GM19468 (cell line): ENCODE measurements around the gene FOXP1.
A peak's percentile ranks its signal among the peaks of the same experiment; 100 is the strongest.

Source experiments
- ATAC-seq: cut with Tn5 transposase; IDR thresholded peaks from one replicate; pipeline ENCODE4 v1.9.1; 2021; ENCODE audit warnings: mild to moderate bottlenecking, moderate library complexity, moderate number of reproducible peaks; ENCODE audit not compliant: unreplicated experiment; ENCODE audit errors: extremely low read depth

The FOXP1 gene

DNA sequence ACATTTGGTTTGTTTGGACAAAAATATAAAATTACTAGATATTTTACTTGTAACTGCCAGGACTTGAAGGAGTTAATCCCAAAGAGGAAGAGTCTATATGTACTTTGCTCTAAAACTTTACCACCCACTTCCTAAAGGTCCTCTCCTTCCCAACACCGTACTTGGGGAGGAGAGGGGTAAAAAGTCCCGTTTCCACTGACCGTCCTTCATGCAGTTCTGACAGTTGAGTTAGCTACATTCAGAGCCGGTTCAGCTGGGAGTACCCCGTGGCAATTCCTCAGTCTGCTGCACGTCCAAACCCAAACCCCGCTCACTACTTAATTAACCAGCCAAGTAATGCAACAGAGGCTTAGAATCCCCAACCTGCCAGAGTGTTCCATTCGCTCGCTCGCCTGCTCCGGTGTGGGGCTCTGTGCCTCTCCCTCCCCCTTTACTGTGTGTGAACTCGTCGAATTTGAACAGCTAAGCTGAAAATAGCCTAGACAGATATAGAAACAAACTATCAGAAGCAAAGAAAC lies 519.7 kb downstream of the FOXP1 start:
- no peak for ATAC-seq

DNA sequence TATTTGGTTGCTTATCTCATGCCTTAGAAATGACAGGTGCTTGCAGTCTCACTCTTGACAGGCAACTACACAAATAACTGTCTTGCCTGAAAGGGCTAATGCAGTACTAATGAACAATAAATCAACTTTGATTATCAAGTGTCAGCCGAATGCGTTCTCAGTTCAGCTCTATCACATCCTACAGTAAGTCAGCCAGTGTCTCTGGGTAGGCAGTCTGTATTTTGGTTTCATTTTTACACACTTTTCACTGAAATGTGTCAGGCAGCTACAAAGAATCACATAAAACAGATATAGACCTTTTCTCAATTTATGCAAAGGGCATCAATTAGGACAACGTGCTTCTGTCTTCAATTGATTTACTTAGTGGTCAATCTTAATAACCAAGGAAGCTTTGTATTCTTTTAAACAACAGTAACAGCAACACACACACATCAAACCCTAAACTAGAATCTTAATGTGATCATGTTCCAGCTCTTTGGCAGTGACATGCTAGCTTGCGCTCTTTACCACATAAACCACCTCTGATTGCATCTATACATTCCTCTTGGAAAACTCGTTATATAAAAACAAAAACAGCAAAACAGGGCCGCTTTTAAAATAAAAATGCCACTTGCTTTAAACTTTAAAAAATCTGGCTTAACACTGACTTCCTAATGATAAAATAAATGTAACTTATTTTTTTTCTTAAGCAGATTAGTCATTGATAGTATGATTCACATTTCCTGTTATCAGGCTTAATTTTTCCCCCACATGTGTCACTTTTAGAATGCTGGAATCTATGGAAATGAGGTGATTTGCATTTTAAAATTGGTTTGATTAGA lies 520.4 kb downstream of the FOXP1 start:
- peak; percentile 25 for ATAC-seq

DNA sequence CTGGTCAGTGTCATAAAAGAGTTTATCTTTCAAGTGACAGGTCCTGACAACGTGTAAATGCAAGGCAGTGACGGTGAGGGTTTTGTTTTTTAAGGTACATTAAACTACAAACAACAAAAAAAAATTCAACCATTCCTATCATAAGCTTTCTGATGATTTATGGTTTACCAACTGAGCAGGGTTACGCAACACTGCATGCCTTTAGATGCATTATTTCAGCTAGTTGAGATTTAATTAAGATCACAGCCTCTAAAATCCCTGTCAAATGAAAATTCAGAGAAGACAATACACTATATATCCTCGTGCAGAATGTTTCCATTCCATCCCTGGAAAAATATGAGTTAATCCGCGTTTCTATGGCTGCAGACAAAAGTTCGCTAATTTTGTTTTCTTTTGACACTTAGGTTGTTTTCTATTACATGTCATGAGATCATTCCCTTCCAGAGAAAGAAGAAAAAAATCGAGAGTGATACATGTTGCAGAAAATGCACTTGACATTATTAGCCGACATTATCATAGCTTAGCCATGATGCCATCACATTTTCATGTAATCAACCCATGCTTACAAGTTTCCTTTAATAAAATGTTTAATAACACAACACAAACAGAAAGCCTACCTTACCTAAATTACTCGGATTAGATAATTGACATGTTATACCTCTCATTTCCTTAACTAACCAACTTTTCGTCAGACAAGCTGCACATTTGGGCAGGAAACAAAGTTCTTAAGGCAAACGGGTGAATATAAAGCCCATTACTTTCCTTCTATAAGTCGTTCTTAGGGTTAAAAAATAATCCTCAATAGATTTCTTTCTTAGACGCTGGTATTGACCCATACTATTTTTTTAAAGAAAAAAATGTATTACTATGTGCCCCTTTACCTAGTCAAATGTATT lies 521.2 kb downstream of the FOXP1 start:
- ATAC-seq: no peak

DNA sequence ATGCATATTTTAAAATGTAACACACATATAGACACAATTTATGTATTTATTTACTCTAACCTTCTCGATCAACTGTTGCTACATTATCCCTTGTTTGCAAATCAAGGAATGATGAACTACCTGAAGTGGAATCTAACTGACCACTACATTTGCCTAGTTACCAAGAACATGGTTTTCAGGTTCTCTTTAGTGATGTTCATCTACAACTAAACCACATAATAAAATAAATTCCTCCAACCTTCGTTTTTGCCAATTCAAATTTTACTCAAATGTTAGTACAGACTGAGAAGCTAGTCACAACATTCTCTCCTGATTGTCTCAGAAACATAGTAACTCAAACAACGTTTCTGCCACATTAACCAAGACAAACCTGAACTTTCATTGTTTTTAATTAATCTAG lies 521.9 kb downstream of the FOXP1 start:
- no peak for ATAC-seq

DNA sequence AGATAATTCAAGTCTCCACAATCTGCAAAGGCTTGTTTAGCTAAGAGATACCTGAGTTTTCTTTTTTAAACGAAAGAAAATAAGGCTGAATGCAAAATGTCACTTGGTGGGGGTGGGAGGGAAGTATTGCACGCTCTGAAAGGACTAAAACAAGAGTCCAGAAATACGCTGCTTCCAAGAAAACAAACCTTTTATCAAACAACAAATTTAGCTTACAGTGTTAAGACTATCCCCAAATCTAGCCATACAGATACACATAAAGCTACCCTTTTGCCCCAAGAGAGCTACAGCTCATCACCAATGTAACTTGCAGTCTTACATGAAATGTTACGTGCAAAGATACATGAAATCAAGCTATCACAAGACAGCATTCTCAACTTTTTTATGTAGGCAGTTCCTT lies 522.5 kb downstream of the FOXP1 start:
- ATAC-seq: no peak

DNA sequence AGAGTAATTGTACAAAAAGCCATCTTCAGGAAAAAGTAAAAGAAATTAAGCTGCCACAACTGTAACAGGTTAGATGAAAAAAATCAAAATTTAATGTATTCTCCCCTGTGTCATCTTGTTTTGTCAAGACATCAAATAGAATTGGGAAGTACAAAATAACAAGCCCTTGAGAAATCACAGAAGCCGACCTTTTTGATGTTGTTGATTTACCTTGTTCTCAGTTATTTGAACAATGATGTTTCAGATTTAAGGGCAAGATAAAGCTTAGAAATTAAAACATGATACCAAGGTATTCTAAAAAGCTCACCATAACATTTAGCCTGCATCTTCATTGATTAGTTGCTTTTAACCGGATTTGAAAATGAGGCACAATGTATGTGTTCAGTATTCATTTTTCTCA lies 523.0 kb downstream of the FOXP1 start:
- no peak for ATAC-seq

DNA sequence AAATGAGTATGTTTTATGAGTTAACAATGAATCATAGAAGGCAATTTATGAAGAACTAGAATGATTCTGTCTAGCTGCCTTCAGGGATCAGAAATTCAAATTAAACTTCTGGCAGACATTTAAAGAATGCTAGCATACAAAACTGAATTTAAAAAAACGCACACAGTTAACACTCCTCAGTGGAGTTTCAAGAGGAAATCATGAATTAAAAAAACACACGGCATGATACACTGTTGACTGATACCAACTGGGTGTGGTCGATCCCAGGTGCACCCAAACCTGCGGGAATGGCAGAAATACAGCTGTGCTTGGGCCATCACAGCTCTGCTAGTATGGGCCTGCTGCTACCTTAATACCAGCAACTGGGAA lies 526.0 kb downstream of the FOXP1 start:
- ATAC-seq: no peak

DNA sequence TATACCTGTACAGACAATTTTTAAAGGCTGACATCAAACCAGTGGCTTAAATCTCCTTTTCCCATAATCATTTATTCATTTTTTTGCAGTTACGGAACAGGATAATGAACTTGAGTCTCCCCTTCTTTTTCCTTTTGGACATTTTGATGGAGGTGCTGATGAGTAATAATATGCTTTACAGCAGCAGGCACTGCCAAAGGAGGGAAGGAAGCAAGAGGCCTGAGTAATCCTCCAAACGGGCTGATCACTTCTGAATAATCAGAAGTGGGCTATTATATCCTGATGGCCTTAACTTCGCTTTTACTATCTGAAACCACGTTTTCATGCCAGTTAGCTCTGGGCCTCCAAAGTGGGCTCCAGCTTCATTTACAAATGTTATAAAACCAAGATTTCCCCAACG lies 527.2 kb downstream of the FOXP1 start:
- no peak for ATAC-seq

DNA sequence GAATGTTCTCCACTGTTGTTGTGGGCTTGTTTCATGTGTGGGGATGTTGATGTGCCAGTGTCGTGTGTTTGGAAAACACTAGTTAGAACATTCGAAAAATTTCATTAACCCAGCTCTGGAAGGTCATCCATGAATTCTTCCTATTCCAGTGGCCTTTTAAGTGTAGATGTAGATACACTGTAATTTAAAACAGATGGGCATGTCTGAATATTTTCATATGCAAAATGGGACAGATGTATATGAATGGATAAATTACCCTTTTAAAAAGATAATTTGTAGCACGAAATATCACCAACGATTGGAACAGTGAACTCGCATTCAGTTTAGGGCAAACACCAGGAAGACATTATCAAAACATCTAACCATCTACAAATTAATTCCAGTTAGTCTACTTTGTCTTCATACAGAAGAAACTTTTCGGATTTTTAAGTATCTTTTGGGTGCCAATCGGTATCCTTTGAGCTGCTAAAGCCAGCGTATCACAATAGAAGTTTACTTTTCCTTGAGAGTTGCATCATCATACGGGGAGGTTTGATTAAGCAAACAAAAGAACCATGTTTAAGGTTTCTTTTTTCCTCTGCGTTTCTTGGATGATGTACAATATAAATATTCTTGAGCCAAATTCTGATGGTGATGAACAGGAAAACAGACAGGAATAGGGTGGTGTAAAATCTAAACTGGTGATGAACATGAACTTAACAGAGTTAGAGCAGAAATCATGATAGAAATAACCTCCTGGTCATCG lies 528.1 kb downstream of the FOXP1 start:
- ATAC-seq: no peak

DNA sequence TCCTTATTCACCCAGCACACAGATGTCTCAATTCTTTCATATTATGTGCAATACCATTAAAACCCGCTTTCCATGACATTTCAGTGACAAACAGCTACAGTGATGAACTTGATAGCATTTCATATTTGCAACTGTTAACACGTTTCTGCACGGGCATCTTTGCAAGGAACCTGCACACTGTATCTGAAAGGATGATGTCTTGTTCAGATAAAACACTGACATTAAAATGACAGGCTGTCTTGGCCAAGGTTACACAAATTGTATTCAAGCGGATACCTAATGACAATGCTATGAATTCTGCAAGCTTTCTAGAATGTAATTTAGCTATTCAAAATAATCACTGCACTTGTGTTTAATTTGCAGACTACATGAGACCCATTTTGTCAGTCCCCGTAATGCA lies 529.2 kb downstream of the FOXP1 start:
- ATAC-seq: no peak

DNA sequence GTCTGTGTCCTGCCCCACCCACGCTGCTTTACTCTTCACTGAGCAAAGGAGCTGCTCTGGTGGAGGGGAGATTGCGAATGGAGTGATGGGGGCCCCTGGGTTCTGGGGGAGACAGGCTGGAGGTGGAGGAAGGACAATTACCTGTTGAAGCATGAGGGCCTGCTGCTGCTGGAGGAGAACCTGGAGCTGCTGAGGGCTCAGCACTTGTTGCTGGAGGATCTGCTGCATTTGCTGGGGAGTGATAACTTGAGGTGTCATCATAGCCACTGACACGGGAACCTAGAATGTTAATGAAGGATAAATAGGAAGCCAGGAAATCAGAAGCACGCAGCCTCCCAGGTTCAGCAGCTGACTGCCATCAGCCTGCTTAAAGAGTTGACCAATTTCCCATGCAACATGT lies 530.0 kb downstream of the FOXP1 start:
- no peak for ATAC-seq

DNA sequence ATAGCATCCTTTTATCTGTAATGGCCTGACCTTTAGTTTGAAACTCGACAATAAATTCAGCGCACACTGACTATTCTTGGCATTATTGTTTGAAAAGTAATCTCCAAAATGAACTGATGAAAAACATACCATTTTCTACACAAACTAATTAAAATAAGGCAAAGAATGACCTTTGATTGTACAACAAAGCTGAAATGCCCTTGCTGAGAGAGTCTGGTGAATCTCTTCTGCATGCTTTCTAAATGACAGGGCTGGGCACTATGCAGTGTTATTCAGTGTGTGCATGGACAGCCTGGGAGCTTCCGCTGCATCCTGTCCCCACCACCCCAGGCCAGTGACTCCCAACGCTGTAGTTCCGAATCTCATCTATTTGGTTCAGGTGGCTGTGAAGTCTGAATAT lies 530.8 kb downstream of the FOXP1 start:
- ATAC-seq: no peak

DNA sequence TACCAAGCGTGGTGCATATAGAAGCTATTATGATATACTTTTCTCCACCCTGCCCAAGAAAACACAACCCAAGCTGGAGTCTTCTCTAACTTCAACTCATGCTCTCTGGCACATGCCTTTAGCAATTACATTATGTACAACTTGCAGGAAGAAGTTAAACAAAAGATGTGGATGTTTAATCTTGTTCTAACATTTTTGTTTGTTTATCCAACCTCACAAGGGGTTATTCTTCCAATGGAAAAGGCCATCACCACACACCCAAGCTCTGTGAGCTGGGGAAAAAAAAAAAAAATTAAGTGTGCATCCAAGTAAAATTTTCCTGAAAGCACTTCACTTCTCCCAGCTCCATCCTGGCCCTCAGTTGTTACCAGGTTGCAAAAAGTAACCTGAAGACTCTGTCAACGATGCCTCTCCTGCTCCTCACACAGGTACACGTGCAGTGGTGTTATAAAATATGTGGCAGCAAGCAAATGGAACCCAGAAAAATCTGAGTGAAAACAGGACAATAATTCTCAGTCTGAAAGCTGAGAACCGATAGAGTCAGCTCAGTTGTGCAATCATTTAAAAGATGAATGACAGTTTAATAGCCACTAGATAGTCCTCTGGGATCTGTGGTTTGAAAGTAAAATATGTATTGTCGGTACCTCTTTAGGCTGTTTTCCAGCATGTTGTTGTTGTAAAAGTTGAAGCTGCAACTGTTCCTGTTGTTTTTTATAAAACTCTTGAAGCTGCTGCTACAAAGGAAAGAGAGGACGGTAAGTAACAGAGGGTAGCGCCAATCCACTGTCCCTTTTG lies 531.4 kb downstream of the FOXP1 start:
- ATAC-seq: no peak

DNA sequence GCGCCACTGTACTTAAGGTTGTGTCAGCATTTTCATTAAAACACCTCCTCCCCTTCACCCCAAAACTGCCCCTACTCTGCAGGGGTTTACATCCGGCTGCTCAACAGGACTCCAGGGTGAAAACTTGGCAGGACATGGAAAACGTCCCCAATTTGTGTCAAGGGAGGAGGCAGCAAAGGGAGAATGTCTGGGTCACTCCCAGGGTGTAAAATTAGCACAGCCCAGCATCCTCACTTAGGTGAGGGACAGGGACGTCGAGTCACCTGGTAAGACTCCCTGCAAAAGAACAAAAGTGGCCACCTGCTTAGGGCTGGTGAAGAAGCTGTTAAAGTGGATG lies 532.3 kb downstream of the FOXP1 start:
- no peak for ATAC-seq

DNA sequence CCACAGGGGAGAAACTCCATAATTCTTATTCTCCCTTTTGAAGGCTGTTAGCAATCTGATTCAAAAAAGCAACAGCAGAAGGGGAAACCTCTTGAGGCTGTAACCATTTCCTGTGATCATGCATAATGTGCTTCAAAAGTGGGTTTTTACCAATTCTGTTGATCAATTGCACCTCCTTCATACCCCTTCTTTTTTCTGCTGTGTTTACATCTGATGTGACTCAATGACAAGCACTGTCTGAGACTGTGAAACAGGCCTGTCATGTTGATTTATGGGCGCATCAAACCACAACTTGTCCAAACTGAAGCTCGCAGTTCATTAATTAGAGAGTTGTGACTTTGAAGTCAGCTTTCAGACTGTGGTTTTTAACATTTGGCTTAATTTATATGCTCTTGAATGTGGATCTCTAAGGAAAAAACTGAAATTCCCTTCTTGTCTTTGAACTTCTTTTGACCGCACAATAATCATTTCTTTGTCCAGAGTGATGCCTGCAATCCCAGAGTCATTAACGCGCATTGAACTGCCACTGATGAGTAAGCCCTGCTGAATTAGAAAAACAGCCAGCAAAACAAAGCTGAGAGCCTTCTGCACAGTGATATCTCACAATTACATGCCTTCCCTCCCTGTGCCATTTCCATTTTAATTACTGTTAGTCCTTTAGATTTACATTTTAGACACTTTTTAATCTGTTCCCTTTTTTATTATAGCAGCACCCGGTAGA lies 532.8 kb downstream of the FOXP1 start:
- no peak for ATAC-seq

DNA sequence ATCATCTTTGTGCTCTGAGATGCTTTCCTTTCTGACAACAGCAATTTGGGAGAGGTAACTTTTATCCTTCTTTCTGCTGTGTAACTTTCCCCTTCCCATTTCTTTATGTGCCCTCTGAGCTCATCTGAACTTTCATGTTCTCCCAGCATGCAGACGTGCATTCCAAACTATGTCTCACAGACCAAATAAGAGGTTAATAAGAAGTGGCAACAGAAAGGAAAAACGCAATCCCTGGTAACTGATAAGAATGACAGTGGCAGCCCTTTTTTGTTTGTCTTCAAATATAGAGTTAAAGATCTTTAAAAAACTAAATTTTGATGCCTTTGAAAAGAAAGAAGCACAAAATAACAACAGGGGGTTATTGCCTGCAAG lies 533.4 kb downstream of the FOXP1 start:
- no peak for ATAC-seq

DNA sequence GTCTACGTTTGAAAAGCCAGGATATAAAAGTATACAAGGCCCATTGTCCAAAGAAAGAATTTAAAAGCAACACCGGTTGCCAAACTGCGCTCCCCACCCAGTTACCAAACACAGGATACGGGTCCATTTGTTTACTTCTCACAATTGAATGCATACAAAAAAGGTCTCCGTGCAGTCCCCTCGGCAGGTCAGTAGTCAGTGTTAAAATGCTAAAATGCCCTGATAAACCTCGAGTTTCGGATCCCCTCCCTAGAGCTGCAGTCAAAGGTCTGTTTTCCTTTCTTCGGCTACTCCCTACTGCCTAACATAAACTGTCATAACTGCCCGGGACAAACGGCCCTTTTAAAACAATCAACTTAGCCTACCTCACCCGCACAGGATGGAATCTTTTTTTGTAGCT lies 534.6 kb downstream of the FOXP1 start:
- no peak for ATAC-seq

DNA sequence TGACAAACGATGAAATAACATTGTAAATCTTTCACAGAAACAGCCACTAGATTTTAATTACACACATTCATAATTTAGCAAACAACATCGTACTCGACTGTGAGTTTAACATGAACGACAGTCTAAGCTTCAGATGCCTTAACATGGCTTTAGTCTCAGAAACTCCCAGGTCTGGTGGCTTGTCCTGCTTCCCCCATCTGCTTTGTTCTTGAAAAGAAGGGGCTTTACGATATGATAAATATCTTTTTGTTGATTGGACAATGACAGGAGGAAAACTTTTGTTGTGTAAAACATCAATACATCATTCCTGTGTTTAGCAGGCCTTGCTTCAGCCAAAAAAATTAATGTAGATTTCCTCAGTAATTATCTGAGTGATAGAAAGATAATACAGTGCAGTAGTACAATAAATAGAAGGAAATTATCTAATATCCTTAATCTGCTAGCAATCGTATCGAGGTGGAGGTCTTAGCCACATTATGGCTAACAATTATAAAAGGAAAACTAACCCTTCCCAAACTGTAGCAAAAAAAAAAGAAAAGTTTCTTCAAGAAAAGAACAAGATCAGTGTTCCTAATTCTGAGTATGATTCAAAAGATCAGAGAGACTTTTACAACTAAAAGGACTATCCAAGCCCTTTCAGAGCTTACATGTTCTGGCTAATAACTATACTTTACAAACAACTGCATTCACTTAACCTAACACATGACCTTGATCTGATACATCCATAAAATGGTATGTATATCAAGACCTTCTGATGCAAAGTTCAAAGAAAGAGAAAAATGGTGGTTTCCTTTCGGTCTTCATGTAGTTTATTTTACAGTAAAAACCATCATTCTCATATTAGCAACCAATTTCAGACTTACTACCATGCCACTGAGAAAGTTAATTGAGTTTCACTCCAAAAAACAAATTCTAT lies 535.7 kb downstream of the FOXP1 start:
- no peak for ATAC-seq
